Measurements from ENCODE around the gene RIPOR2. TPM values are rescaled to one million over a fixed set of nuclear protein-coding genes. Genes with fewer than 3 reads are reported as not detected.

Gene RIPOR2
- total and polyA plus RNA-seq, 2 donors (not counting 3 experiments of a cell fraction or from before 2014, with no cell fraction given): 0.10 TPM; not detected in 1

GRCh38 chr6:24927985-24928745 lies 7.6 kb downstream of the RIPOR2 start:
- no peak overlapping the region for H3K9ac ChIP-seq (replicated peaks; ENCODE audit: extremely low read depth, insufficient read depth, low read length)
- dilution Hi-C loops (cut with MboI; ENCODE audit: extremely low pct_ligation_motif_present, low sequenced_read_pairs): no loop called here
- H3K9me3 ChIP-seq (replicated peaks; ENCODE audit: control insufficient read depth, insufficient read depth, low read length): no peaks in the 10 kb centered on the region
- no TSS peak for BruUV-seq (replicated peaks)
- H3K27me3 ChIP-seq (ENCODE audit: control insufficient read depth in 2 of 2, insufficient read depth in 2 of 2, low read length in 2 of 2): no peaks in the 10 kb centered on the region
- FAIRE-seq (no peak), DNase-seq (ENCODE audit: low read depth, low spot score) (no peak)
- H3K27ac ChIP-seq (ENCODE audit: insufficient read depth, low read depth, low read length): no peak overlapping the region
- intact Hi-C loops (cut with micrococcal nuclease): no loop called here
- no peak overlapping the region for H3K4me3 ChIP-seq (replicated peaks in 1 of 3; ENCODE audit: insufficient read depth in 1 of 3, low read depth in 1 of 3, low read length in 3 of 3)
- H3K36me3 ChIP-seq (ENCODE audit: control insufficient read depth in 2 of 2, extremely low read depth in 1 of 2, insufficient read depth in 2 of 2, low read length in 2 of 2): no peaks in the 10 kb centered on the region
- no peaks in the 10 kb centered on the region for H3K9me1 ChIP-seq (replicated peaks; ENCODE audit: control insufficient read depth, extremely low read depth, insufficient read depth, low read length)
- ChIA-PET POLR2A (no interaction called here), CTCF (interaction anchor here (0.6 to 1.0 kb wide), 2 partner anchors 64 to 229 kb away, joined by 3 read pairs; no protein-coding TSS in a partner anchor)
- H3K79me2 ChIP-seq (ENCODE audit: control insufficient read depth, insufficient read depth, low read length): no peaks in the 10 kb centered on the region
- no peak for TF ChIP-seq MYC (IDR thresholded peaks at IDR 0.05; ENCODE audit: low read depth, low read length)
- no peak for TF ChIP-seq EZH2 (IDR thresholded peaks at IDR 0.05; ENCODE audit: borderline replicate concordance, low read depth, low read length, severe bottlenecking)
- no peak for TF ChIP-seq JUN (IDR thresholded peaks at IDR 0.05; ENCODE audit: borderline replicate concordance, insufficient read depth, insufficient read length, low read depth)
- TF ChIP-seq, protein P1, sequence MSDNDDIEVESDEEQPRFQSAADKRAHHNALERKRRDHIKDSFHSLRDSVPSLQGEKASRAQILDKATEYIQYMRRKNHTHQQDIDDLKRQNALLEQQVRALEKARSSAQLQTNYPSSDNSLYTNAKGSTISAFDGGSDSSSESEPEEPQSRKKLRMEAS (IDR thresholded peaks at IDR 0.05; ENCODE audit: insufficient read depth, insufficient read length): no peak
- no peak for TF ChIP-seq POLR2A (IDR thresholded peaks at IDR 0.05; ENCODE audit: low read depth, low read length)
- TF ChIP-seq FOS (IDR thresholded peaks at IDR 0.05; ENCODE audit: borderline replicate concordance, insufficient read depth, low read length): no peak
- TF ChIP-seq, protein P2, sequence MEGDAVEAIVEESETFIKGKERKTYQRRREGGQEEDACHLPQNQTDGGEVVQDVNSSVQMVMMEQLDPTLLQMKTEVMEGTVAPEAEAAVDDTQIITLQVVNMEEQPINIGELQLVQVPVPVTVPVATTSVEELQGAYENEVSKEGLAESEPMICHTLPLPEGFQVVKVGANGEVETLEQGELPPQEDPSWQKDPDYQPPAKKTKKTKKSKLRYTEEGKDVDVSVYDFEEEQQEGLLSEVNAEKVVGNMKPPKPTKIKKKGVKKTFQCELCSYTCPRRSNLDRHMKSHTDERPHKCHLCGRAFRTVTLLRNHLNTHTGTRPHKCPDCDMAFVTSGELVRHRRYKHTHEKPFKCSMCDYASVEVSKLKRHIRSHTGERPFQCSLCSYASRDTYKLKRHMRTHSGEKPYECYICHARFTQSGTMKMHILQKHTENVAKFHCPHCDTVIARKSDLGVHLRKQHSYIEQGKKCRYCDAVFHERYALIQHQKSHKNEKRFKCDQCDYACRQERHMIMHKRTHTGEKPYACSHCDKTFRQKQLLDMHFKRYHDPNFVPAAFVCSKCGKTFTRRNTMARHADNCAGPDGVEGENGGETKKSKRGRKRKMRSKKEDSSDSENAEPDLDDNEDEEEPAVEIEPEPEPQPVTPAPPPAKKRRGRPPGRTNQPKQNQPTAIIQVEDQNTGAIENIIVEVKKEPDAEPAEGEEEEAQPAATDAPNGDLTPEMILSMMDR (IDR thresholded peaks at IDR 0.05; ENCODE audit: extremely low read depth in 1 of 2, insufficient read depth in 1 of 2, low read depth in 1 of 2, low read length in 2 of 2): no peak
- no peak for TF ChIP-seq POLR2AphosphoS5 (IDR thresholded peaks at IDR 0.05; ENCODE audit: insufficient read depth, low read depth, low read length)
- TF ChIP-seq GATA2 (IDR thresholded peaks at IDR 0.05; ENCODE audit: insufficient read depth, insufficient read length, low read depth, low read length): no peak
- H4K20me1 ChIP-seq (replicated peaks; ENCODE audit: control insufficient read depth, extremely low read depth, insufficient read depth, low read length): no peaks in the 10 kb centered on the region
- no peak overlapping the region for H3K4me2 ChIP-seq (ENCODE audit: insufficient read depth, low read length)
- no peak overlapping the region for H2AFZ ChIP-seq (ENCODE audit: low read depth, low read length)
- H3K4me1 ChIP-seq (ENCODE audit: control insufficient read depth, extremely low read depth, insufficient read depth, low read length): no peaks in the 10 kb centered on the region

Data from endothelial cell of umbilical vein (primary cell).